Activated T-cell treated with anti-CD3 and anti-CD28 coated beads, Interleukin-2, amount 50 U/mL, for 72 hours (primary cell): ENCODE data around the gene UROC1. TPM values are rescaled to one million over a fixed set of nuclear protein-coding genes. Genes with fewer than 3 reads are reported as not detected.

Source experiments
- ATAC-seq, 2 donors: fragments of 150-1000 bp; cut with Tn5 transposase; replicated peaks in 1 of 2; 2 replicates each; pipeline ENCODE4 v1.10.0; 2021; ENCODE audit warnings: moderate library complexity in 2 of 2, mild to moderate bottlenecking in 1 of 2
- DNase-seq, 2 donors: peaks; one replicate each; pipeline ENCODE4 v3.0.0; 2021 to 2022; ENCODE audit warnings: mixed read lengths in 1 of 2
- H3K27ac Mint-ChIP-seq: one replicate; pipeline ENCODE4 v1.8.0; 2022; ENCODE audit warnings: mild to moderate bottlenecking, moderate library complexity, mixed read lengths
- H3K27me3 Mint-ChIP-seq: one replicate; pipeline ENCODE4 v1.8.0; 2022; ENCODE audit warnings: low read depth, mixed read lengths
- H3K36me3 Mint-ChIP-seq, 2 donors: one replicate each; pipeline ENCODE4 v1.8.0; 2022; ENCODE audit warnings: mixed read lengths in 2 of 2, mild to moderate bottlenecking in 1 of 2; ENCODE audit not compliant: insufficient read depth in 2 of 2
- H3K4me1 Mint-ChIP-seq: one replicate; pipeline ENCODE4 v1.8.0; 2022; ENCODE audit warnings: low read depth, mixed read lengths
- H3K4me3 Mint-ChIP-seq, 2 donors: one replicate each; pipeline ENCODE4 v1.8.0; 2022; ENCODE audit warnings: mild to moderate bottlenecking in 2 of 2, mixed read lengths in 2 of 2, moderate library complexity in 2 of 2
- H3K9me3 Mint-ChIP-seq, 2 donors: one replicate each; pipeline ENCODE4 v1.8.0; 2022; ENCODE audit warnings: mixed read lengths in 2 of 2
- total RNA-seq, 2 donors: library from RNA; stranded (reverse); gene quantifications; one replicate each; pipeline ENCODE4 v1.2.3, GENCODE V29; 2022

Gene UROC1
- total RNA-seq, 2 donors from 2014 or later = not detected

GRCh38 chr3:126466886-126467610 is 50.5 kb downstream of the UROC1 start:
- Mint-ChIP-seq H3K4me1 (peaks cover 19% of the 10 kb centered on the region), H3K27ac (peak overlapping the region; percentile 9), H3K9me3 (no peaks in the 10 kb centered on the region), H3K27me3 (no peaks in the 10 kb centered on the region), H3K36me3 (peaks cover 5 to 40% of the 10 kb centered on the region in 2 donors), H3K4me3 (no peak overlapping the region)
- ATAC-seq (no peak), DNase-seq (no peak)

GRCh38 chr3:126465928-126466544 is 51.5 kb downstream of the UROC1 start:
- no peaks in the 10 kb centered on the region for H3K27me3 Mint-ChIP-seq
- peaks cover 5 to 39% of the 10 kb centered on the region in 2 donors for H3K36me3 Mint-ChIP-seq
- H3K4me3 Mint-ChIP-seq = no peak overlapping the region
- ATAC-seq (no peak), DNase-seq (no peak)
- no peaks in the 10 kb centered on the region for H3K9me3 Mint-ChIP-seq
- H3K27ac Mint-ChIP-seq = no peak overlapping the region
- peaks cover 16% of the 10 kb centered on the region for H3K4me1 Mint-ChIP-seq

DNA sequence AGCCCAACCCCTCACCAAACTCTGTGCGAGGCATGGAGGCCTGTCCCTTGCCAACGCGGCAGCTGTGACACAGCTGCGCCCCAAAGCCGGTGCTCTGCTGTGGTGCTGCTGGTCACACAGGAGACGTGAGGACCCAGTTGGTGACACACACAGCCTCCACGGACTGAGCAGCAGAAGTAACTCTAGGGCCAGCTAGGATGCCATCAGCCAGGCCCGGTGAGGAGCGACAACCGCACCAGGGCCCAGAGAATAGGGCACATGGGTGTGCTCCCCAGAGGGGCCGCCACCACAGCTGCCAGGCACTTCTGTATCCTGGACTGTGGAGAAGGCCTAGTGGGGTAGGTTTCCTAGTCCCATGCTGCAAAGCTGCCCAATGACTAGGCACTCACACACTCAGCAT is 52.6 kb downstream of the UROC1 start:
- H3K4me3 Mint-ChIP-seq = no peak overlapping the region
- H3K36me3 Mint-ChIP-seq = peaks cover 6 to 35% of the 10 kb centered on the region in 2 donors
- no peaks in the 10 kb centered on the region for H3K27me3 Mint-ChIP-seq
- H3K9me3 Mint-ChIP-seq = no peaks in the 10 kb centered on the region
- no peak overlapping the region for H3K27ac Mint-ChIP-seq
- ATAC-seq = no peak
- H3K4me1 Mint-ChIP-seq = peaks cover 16% of the 10 kb centered on the region
- DNase-seq = no peak

DNA sequence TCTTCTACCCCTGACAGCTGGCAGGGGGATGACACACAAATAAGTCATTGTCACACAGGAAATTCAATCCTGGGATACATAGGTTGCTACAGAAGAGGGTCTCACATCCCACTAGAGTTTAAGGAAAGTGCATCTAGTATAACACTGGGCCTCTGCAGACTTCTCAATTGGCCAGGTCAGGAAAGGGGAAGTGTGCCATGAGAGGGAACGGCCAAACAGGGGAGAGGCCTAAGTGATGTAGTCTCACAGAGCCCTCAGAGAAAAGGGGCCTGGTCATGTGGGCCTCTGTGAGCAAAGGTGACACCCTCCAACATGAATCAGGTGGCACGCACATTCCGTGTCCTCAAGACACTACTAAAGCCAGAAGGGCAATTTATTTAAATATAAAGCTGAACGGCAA is 53.1 kb downstream of the UROC1 start:
- DNase-seq (no peak), ATAC-seq (no peak)
- peaks cover 6 to 32% of the 10 kb centered on the region in 2 donors for H3K36me3 Mint-ChIP-seq
- no peaks in the 10 kb centered on the region for H3K9me3 Mint-ChIP-seq
- peaks cover 12% of the 10 kb centered on the region for H3K4me1 Mint-ChIP-seq
- no peak overlapping the region for H3K27ac Mint-ChIP-seq
- H3K27me3 Mint-ChIP-seq = no peaks in the 10 kb centered on the region
- no peak overlapping the region for H3K4me3 Mint-ChIP-seq

- no peaks in the 10 kb centered on the region for H3K9me3 Mint-ChIP-seq
- no peak for DNase-seq
- ATAC-seq = no peak
- peaks cover 4 to 28% of the 10 kb centered on the region in 2 donors for H3K36me3 Mint-ChIP-seq
- no peak overlapping the region for H3K27ac Mint-ChIP-seq
- peaks cover 8% of the 10 kb centered on the region for H3K4me1 Mint-ChIP-seq
- no peaks in the 10 kb centered on the region for H3K27me3 Mint-ChIP-seq
- no peak overlapping the region for H3K4me3 Mint-ChIP-seq
Observed at GRCh38 chr3:126464093-126464492, 53.5 kb downstream of the UROC1 start.

GRCh38 chr3:126463521-126463920 is 54.1 kb downstream of the UROC1 start:
- H3K27ac Mint-ChIP-seq = no peak overlapping the region

DNA sequence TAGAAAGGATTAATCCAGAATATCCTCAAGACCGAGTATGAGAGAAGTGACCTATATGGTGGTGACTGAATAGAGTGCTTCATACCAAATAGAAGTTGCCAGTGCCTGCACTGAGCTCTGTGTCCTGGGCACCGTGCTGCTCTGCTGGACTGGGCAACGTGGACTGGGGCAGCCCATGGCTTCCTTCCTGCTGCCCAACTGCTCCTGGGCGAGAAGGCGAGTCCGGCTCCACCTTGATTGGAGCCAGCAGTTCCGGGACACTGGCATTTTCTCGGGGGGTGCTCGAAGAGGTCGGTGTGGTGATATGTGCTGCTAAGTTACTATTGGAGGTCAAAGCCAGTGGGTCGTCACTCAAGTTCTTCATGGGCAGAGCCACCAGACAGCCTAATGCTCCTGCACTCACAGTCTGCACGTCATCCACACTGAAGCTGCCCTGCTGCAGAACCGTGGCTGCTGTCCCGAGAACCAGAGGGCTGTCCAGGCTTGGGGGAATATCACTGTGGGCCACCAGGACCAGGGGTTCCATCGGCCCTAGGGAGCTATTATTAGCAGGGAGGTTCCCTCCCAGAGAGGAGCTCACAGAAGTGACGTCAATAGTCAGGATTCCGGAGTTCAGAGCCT is 56.0 kb downstream of the UROC1 start:
- Mint-ChIP-seq H3K27ac (no peak overlapping the region), H3K27me3 (no peaks in the 10 kb centered on the region), H3K4me3 (no peak overlapping the region), H3K9me3 (no peaks in the 10 kb centered on the region), H3K36me3 (peaks cover 1 to 21% of the 10 kb centered on the region in 2 donors), H3K4me1 (peaks cover 9% of the 10 kb centered on the region)
- ATAC-seq (no peak), DNase-seq (no peak)

More at GRCh38 chr3:126463521-126463920, 54.1 kb downstream of the UROC1 start:
- H3K4me3 Mint-ChIP-seq = no peak overlapping the region
- H3K36me3 Mint-ChIP-seq = peaks cover 4 to 25% of the 10 kb centered on the region in 2 donors
- H3K9me3 Mint-ChIP-seq = no peaks in the 10 kb centered on the region
- ATAC-seq (no peak), DNase-seq (no peak)
- H3K27me3 Mint-ChIP-seq = no peaks in the 10 kb centered on the region
- peaks cover 4% of the 10 kb centered on the region for H3K4me1 Mint-ChIP-seq

DNA sequence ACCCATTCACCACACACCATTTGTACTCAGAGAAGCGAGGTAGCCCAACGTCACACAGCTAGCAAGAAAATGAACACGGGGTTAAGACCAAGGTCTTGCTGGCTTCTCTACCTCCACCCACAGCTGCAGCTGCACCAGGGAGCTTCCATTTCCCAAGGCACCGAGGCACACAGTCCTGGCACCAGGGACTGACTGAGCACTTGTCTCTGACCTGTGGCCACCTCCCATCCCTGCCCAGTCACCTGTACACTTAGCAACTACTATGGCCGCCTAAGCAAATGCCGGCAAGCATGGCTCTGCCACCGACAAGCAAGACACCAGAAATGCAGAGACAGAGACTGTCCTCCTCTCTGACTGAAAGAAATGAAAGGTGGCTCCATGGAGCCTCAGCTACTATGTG is 57.2 kb downstream of the UROC1 start:
- H3K9me3 Mint-ChIP-seq = no peaks in the 10 kb centered on the region
- H3K4me1 Mint-ChIP-seq = peaks cover 9% of the 10 kb centered on the region
- no peak for DNase-seq
- no peak overlapping the region for H3K4me3 Mint-ChIP-seq
- peaks cover 1 to 16% of the 10 kb centered on the region in 2 donors for H3K36me3 Mint-ChIP-seq
- H3K27ac Mint-ChIP-seq = no peak overlapping the region
- no peak for ATAC-seq
- H3K27me3 Mint-ChIP-seq = no peaks in the 10 kb centered on the region

GRCh38 chr3:126459763-126460127 is 57.8 kb downstream of the UROC1 start:
- peaks cover 1 to 13% of the 10 kb centered on the region in 2 donors for H3K36me3 Mint-ChIP-seq
- no peak overlapping the region for H3K27ac Mint-ChIP-seq
- no peak overlapping the region for H3K4me3 Mint-ChIP-seq
- no peaks in the 10 kb centered on the region for H3K27me3 Mint-ChIP-seq
- ATAC-seq (no peak), DNase-seq (no peak)
- H3K4me1 Mint-ChIP-seq = peaks cover 9% of the 10 kb centered on the region
- H3K9me3 Mint-ChIP-seq = no peaks in the 10 kb centered on the region

DNA sequence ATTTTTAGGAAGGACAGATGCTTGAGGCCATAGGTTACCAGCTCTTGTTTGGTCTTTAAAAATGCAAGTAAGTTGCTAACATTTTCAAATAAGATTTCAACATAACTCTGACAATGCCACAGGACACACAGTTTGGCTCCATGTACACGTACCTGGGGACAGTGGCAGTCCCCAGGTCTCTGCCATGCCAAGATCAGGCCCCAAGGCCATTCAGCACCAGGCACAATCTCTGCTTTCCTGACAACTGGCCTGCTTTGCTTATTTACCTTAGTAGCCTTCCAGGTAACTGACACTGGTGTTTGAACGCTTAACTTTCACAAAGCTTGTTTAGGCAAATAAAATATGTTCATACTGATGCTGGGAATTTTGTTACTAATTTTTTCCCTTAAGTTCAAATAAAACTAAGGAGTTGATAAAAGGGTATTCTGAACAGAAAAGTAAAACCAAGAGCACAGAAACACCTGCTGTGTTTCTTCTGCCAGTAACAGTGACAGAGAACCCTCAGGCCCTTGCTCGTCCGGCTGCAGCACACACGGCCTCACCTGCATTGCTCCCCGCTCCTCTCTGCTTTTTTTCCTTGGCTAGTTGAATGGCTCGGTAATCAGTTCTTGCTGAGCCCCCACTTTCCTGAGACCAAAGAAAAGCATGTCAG is 58.3 kb downstream of the UROC1 start:
- Mint-ChIP-seq H3K27me3 (no peaks in the 10 kb centered on the region), H3K9me3 (no peaks in the 10 kb centered on the region), H3K4me3 (no peak overlapping the region), H3K27ac (no peak overlapping the region), H3K36me3 (peaks cover 1 to 10% of the 10 kb centered on the region in 2 donors), H3K4me1 (peaks cover 9% of the 10 kb centered on the region)
- DNase-seq (no peak), ATAC-seq (no peak)

- Mint-ChIP-seq H3K27ac (no peak overlapping the region), H3K4me1 (peaks cover 9% of the 10 kb centered on the region), H3K36me3 (peaks cover 1 to 10% of the 10 kb centered on the region in 2 donors), H3K4me3 (no peak overlapping the region), H3K9me3 (no peaks in the 10 kb centered on the region), H3K27me3 (no peaks in the 10 kb centered on the region)
- DNase-seq (no peak), ATAC-seq (no peak)
Observed at GRCh38 chr3:126456766-126457388, 60.7 kb downstream of the UROC1 start.

DNA sequence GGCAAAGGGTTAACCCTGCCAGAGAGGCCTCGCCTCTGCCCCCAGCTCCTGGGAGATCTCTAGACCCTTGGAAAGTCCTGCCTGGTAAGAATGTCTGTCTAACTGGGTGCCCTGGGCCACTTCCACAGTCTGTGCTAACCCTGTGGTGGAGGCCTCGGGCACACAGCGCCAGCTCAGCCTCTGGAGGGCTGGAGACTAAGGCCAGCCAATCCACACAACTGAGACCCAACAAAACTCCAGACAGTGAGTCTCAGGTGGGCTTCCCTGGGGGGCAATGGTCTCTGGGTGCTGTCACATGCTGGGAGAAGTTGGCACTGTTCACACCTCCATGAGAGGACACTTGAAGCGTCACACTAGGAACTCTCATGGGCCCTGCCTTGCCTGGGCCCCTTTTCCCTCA is 61.4 kb downstream of the UROC1 start:
- H3K4me1 Mint-ChIP-seq = peaks cover 9% of the 10 kb centered on the region
- no peaks in the 10 kb centered on the region for H3K27me3 Mint-ChIP-seq
- ATAC-seq = no peak
- no peak overlapping the region for H3K27ac Mint-ChIP-seq
- no peaks in the 10 kb centered on the region for H3K9me3 Mint-ChIP-seq
- H3K36me3 Mint-ChIP-seq = peaks cover 1 to 15% of the 10 kb centered on the region in 2 donors
- DNase-seq = no peak
- no peak overlapping the region for H3K4me3 Mint-ChIP-seq
